Activated T-cell treated with anti-CD3 and anti-CD28 coated beads, Interleukin-2, amount 50 U/mL, for 24 hours (primary cell): ENCODE results near the gene TCEANC2.

Experiments
- DNase-seq: peaks from one replicate; pipeline ENCODE4 v3.0.0-alpha.2; 2020
- H3K27ac Mint-ChIP-seq: 2 replicates; pipeline ENCODE4 v1.8.0; 2020; ENCODE audit warnings: mild to moderate bottlenecking, mixed read lengths
- H3K27me3 Mint-ChIP-seq: 2 replicates; pipeline ENCODE4 v1.8.0; 2020; ENCODE audit warnings: mixed read lengths
- H3K36me3 Mint-ChIP-seq: 2 replicates; pipeline ENCODE4 v1.8.0; 2020; ENCODE audit warnings: low read depth, mixed read lengths
- H3K4me1 Mint-ChIP-seq: 2 replicates; pipeline ENCODE4 v1.8.0; 2020; ENCODE audit warnings: low read depth, mixed read lengths
- H3K4me3 Mint-ChIP-seq: 2 replicates; pipeline ENCODE4 v1.8.0; 2020; ENCODE audit warnings: mild to moderate bottlenecking, moderate library complexity, mixed read lengths
- H3K9me3 Mint-ChIP-seq: 2 replicates; pipeline ENCODE4 v1.8.0; 2020; ENCODE audit warnings: mixed read lengths

TCEANC2 gene

GRCh38 chr1:54109129-54110090 is 56.0 kb downstream of the TCEANC2 start:
- DNase-seq = no peak
- H3K4me1 Mint-ChIP-seq = no peaks in the 10 kb centered on the region
- no peaks in the 10 kb centered on the region for H3K9me3 Mint-ChIP-seq
- H3K27me3 Mint-ChIP-seq = no peaks in the 10 kb centered on the region
- no peaks in the 10 kb centered on the region for H3K36me3 Mint-ChIP-seq
- H3K4me3 Mint-ChIP-seq = no peak overlapping the region
- H3K27ac Mint-ChIP-seq = no peak overlapping the region

GRCh38 chr1:54110996-54111395 is 57.6 kb downstream of the TCEANC2 start:
- Mint-ChIP-seq H3K36me3 (no peaks in the 10 kb centered on the region), H3K4me3 (no peak overlapping the region), H3K9me3 (no peaks in the 10 kb centered on the region), H3K4me1 (no peaks in the 10 kb centered on the region), H3K27ac (no peak overlapping the region), H3K27me3 (no peaks in the 10 kb centered on the region)
- DNase-seq = no peak

GRCh38 chr1:54111624-54112023 is 58.2 kb downstream of the TCEANC2 start:
- no peak for DNase-seq
- H3K9me3 Mint-ChIP-seq = no peaks in the 10 kb centered on the region
- H3K27ac Mint-ChIP-seq = no peak overlapping the region
- H3K27me3 Mint-ChIP-seq = no peaks in the 10 kb centered on the region
- no peaks in the 10 kb centered on the region for H3K4me1 Mint-ChIP-seq
- no peaks in the 10 kb centered on the region for H3K36me3 Mint-ChIP-seq
- no peak overlapping the region for H3K4me3 Mint-ChIP-seq

- Mint-ChIP-seq H3K27ac (no peak overlapping the region), H3K4me3 (no peak overlapping the region), H3K9me3 (no peaks in the 10 kb centered on the region), H3K36me3 (no peaks in the 10 kb centered on the region), H3K4me1 (no peaks in the 10 kb centered on the region), H3K27me3 (no peaks in the 10 kb centered on the region)
- no peak for DNase-seq
These were observed 58.6 kb downstream of the TCEANC2 start for GRCh38 chr1:54112027-54112426.

GRCh38 chr1:54112705-54113368 is 59.4 kb downstream of the TCEANC2 start:
- no peaks in the 10 kb centered on the region for H3K27me3 Mint-ChIP-seq

GRCh38 chr1:54114001-54114400 is 60.6 kb downstream of the TCEANC2 start:
- H3K36me3 Mint-ChIP-seq = no peaks in the 10 kb centered on the region
- H3K9me3 Mint-ChIP-seq = no peaks in the 10 kb centered on the region
- no peak overlapping the region for H3K27ac Mint-ChIP-seq
- H3K4me3 Mint-ChIP-seq = no peak overlapping the region
- H3K27me3 Mint-ChIP-seq = no peaks in the 10 kb centered on the region
- DNase-seq = no peak
- no peaks in the 10 kb centered on the region for H3K4me1 Mint-ChIP-seq

More at GRCh38 chr1:54112705-54113368, 59.4 kb downstream of the TCEANC2 start:
- H3K4me1 Mint-ChIP-seq = no peaks in the 10 kb centered on the region
- no peaks in the 10 kb centered on the region for H3K36me3 Mint-ChIP-seq
- H3K27ac Mint-ChIP-seq = no peak overlapping the region
- no peak for DNase-seq
- H3K4me3 Mint-ChIP-seq = no peak overlapping the region
- no peaks in the 10 kb centered on the region for H3K9me3 Mint-ChIP-seq

GRCh38 chr1:54114955-54115354 is 61.5 kb downstream of the TCEANC2 start:
- H3K36me3 Mint-ChIP-seq = no peaks in the 10 kb centered on the region
- H3K4me1 Mint-ChIP-seq = no peaks in the 10 kb centered on the region
- H3K27ac Mint-ChIP-seq = no peak overlapping the region
- H3K27me3 Mint-ChIP-seq = no peaks in the 10 kb centered on the region
- no peak overlapping the region for H3K4me3 Mint-ChIP-seq
- no peaks in the 10 kb centered on the region for H3K9me3 Mint-ChIP-seq
- DNase-seq = no peak

- Mint-ChIP-seq H3K4me1 (no peaks in the 10 kb centered on the region), H3K4me3 (no peak overlapping the region), H3K9me3 (no peaks in the 10 kb centered on the region), H3K27me3 (no peaks in the 10 kb centered on the region), H3K36me3 (no peaks in the 10 kb centered on the region), H3K27ac (no peak overlapping the region)
- no peak for DNase-seq
These were observed 62.1 kb downstream of the TCEANC2 start for GRCh38 chr1:54115520-54115919.

- Mint-ChIP-seq H3K4me3 (no peak overlapping the region), H3K36me3 (no peaks in the 10 kb centered on the region), H3K27ac (no peak overlapping the region), H3K4me1 (peaks cover 8% of the 10 kb centered on the region), H3K27me3 (peaks cover 8% of the 10 kb centered on the region), H3K9me3 (no peaks in the 10 kb centered on the region)
- no peak for DNase-seq
These were observed 64.6 kb downstream of the TCEANC2 start for GRCh38 chr1:54117815-54118563.

GRCh38 chr1:54118704-54119103 is 65.3 kb downstream of the TCEANC2 start:
- Mint-ChIP-seq H3K4me3 (no peak overlapping the region), H3K36me3 (no peaks in the 10 kb centered on the region), H3K9me3 (no peaks in the 10 kb centered on the region), H3K4me1 (peaks cover 8% of the 10 kb centered on the region), H3K27me3 (peaks cover 8% of the 10 kb centered on the region), H3K27ac (no peak overlapping the region)
- no peak for DNase-seq

- H3K4me1 Mint-ChIP-seq = peaks cover 8% of the 10 kb centered on the region
- no peak overlapping the region for H3K4me3 Mint-ChIP-seq
- H3K36me3 Mint-ChIP-seq = no peaks in the 10 kb centered on the region
- no peak for DNase-seq
- H3K27ac Mint-ChIP-seq = no peak overlapping the region
- H3K27me3 Mint-ChIP-seq = peaks cover 8% of the 10 kb centered on the region
- no peaks in the 10 kb centered on the region for H3K9me3 Mint-ChIP-seq
These were observed 66.8 kb downstream of the TCEANC2 start for GRCh38 chr1:54120018-54120697.

- no peak overlapping the region for H3K4me3 Mint-ChIP-seq
- no peak for DNase-seq
- H3K36me3 Mint-ChIP-seq = no peaks in the 10 kb centered on the region
- H3K9me3 Mint-ChIP-seq = no peaks in the 10 kb centered on the region
- H3K4me1 Mint-ChIP-seq = peaks cover 8% of the 10 kb centered on the region
- peaks cover 8% of the 10 kb centered on the region for H3K27me3 Mint-ChIP-seq
- H3K27ac Mint-ChIP-seq = no peak overlapping the region
These were observed 67.5 kb downstream of the TCEANC2 start for GRCh38 chr1:54120698-54121481.

- Mint-ChIP-seq H3K4me3 (peak overlapping the region; percentile 40), H3K9me3 (no peaks in the 10 kb centered on the region), H3K36me3 (no peaks in the 10 kb centered on the region), H3K27me3 (peaks cover 8% of the 10 kb centered on the region), H3K4me1 (peaks cover 8% of the 10 kb centered on the region), H3K27ac (no peak overlapping the region)
- peak; percentile 78 for DNase-seq
These were observed 68.2 kb downstream of the TCEANC2 start for GRCh38 chr1:54121482-54122134.
